ENCODE measurements around the gene YTHDF2. TPM values are rescaled to one million over a fixed set of nuclear protein-coding genes. Genes with fewer than 3 reads are reported as not detected.
A peak's percentile ranks its signal among the peaks of the same experiment; 100 is the strongest.
"Not testable (repeated sequence)": the region's sequence is repeated elsewhere in the genome, so short reads cannot be mapped to it uniquely, and the experiment has no call there.

The YTHDF2 gene
- total RNA-seq (2014; rRNA removed; shearing (Covaris generic)), result 105 and 116 TPM in 2 replicates

DNA sequence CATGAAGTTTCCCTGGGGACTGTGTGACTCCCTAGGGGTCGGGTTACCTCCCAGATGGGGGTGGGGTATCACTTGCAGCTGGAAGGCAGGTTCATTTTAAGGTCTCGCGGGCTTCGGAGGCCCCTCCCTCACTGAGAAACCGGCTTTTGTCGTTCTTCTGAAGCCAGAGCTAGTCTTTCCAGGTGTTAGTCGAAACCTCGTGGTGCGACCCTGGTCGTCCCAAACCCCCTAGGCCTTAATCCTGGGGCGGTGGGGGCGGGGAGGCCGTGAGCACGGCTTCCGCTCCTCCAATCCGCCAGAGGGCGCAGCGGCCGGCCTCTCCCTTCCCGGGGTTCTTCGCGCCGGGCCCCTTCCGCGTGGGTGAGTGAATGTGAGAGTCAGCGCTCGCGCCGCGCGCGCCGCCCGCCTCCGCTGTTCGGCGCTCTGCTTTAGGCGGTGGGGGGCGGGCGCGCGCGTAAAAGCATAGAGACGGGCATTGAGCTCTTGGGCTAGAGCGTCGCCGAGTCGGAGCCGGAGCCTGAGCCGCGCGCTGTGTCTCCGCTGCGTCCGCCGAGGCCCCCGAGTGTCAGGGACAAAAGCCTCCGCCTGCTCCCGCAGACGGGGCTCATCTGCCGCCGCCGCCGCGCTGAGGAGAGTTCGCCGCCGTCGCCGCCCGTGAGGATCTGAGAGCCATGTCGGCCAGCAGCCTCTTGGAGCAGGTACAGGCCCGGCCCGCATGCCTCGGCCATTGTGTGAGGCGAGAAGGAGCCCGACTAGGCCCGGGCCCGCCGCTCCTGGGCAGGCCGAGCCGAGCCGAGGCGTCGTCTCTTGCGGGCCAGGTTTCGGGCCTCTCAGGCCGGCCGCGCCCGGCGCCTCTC is at the start of gene YTHDF2:
YTHDF2 (plus strand) TSS at position 491 of the 857 bp plus-strand sequence; CDS start at position 672, 181 bp downstream.
- H3K36me3 ChIP-seq, result peaks cover 34% of the 10 kb centered on the region
- DNase-seq, result peak; percentile 99
- H3K9me3 ChIP-seq (replicated peaks), result no peaks in the 10 kb centered on the region
- peak within 1 kb of the TSS; percentile 90 for H3K4me3 ChIP-seq
- peak within 1 kb of the TSS; percentile 88 for H3K27ac ChIP-seq
- no peaks in the 10 kb centered on the region for H3K27me3 ChIP-seq
- 0 out of 2 replicates have a peak, but pooled peaks cover 2% of the 10 kb centered on the region for H3K4me1 ChIP-seq

DNA sequence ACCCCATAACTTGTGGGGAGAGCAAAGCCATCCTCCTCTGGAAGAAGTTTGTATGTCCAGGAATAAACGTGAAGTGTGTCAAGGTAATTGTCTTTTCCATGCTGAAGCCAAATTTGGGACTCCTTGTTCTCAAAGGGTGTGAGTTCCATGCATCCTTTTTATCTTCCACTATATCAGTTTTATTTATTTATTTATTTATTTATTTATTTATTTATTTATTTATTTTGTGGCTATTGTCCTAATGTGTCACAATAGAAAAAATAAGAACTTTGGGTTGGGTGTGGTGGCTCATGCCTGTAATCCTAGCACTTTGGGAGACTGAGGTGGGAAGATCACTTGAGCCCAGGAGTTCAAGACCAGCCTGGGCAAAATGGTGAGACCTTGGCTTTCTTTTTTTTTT is 45.1 kb upstream of the YTHDF2 start:
- H3K36me3 ChIP-seq, result peaks cover 32% of the 10 kb centered on the region
- not testable (repeated sequence) for H3K9me3 ChIP-seq (replicated peaks); H3K4me3 ChIP-seq; H3K27me3 ChIP-seq; H3K27ac ChIP-seq; DNase-seq; H3K4me1 ChIP-seq

DNA sequence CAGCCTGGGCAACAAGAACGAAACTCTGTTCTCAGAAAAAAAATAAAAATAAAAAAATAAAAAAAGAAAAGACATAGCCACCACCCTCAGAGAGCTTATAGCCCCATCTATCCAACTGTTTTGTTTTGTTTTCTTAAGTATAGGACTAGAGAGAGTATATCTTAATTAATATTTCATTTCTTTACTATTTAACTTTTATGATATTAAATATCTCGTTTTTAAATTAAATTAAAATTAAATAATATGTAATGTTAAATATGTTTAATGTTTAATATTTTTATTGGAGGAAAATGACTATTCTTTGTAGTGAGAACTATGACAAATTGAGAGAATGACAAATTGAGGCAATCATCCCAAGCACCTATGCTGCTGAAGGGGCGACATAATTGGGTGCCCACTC is 33.1 kb upstream of the YTHDF2 start:
- Histone ChIP-seq H3K27ac (no peak overlapping the region), H3K27me3 (no peaks in the 10 kb centered on the region), H3K4me1 (no peaks in the 10 kb centered on the region), H3K9me3 (replicated peaks) (no peaks in the 10 kb centered on the region), H3K4me3 (no peak overlapping the region), H3K36me3 (peaks cover 47% of the 10 kb centered on the region)
- no peak for DNase-seq

DNA sequence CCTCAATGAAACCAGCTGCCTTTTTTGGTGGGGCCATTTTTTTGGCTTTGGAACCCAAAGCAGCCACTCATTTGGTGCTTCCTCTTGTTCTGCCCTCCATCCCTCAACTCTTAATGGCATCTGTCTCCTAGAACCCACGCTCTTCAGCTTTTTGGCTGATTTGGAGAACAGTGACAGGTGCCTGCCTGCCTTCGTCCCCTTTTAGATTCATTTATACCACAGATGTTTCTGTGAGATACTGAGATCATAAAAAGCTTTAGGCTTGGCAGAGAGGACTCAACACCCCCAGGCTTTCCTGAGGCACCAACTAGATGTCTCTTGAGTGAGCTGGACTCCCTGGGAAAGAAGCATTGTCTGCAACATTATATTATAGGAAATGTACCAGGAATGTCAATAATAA is 20.4 kb upstream of the YTHDF2 start:
- Histone ChIP-seq H3K9me3 (replicated peaks) (no peaks in the 10 kb centered on the region), H3K36me3 (peaks cover 27% of the 10 kb centered on the region), H3K4me3 (no peak overlapping the region), H3K4me1 (no peaks in the 10 kb centered on the region), H3K27me3 (no peaks in the 10 kb centered on the region), H3K27ac (no peak overlapping the region)
- DNase-seq, result no peak

DNA sequence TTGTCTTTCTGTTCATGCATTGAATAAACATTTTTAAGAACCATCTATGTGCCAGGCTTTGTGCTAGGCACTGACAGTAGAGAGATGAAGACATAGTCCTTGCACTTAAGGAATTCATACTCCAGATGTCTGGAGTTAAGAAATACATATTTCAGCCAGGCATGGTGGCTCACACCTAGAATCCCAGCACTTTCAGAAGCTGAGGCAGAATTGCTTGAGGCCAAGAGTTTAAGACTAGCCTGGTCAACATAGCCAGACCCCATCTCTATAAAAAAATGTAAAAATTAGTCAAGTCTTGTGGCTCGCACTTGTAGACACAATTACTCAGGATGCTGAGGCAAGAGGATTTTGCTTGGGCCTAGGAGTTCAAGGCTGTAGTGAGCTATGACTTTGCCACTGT is 18.6 kb upstream of the YTHDF2 start:
- no peak overlapping the region for H3K4me3 ChIP-seq
- H3K36me3 ChIP-seq, result peaks cover 18% of the 10 kb centered on the region
- H3K27me3 ChIP-seq, result no peaks in the 10 kb centered on the region
- no peak for DNase-seq
- no peaks in the 10 kb centered on the region for H3K9me3 ChIP-seq (replicated peaks)
- no peak overlapping the region for H3K27ac ChIP-seq
- H3K4me1 ChIP-seq, result no peaks in the 10 kb centered on the region

DNA sequence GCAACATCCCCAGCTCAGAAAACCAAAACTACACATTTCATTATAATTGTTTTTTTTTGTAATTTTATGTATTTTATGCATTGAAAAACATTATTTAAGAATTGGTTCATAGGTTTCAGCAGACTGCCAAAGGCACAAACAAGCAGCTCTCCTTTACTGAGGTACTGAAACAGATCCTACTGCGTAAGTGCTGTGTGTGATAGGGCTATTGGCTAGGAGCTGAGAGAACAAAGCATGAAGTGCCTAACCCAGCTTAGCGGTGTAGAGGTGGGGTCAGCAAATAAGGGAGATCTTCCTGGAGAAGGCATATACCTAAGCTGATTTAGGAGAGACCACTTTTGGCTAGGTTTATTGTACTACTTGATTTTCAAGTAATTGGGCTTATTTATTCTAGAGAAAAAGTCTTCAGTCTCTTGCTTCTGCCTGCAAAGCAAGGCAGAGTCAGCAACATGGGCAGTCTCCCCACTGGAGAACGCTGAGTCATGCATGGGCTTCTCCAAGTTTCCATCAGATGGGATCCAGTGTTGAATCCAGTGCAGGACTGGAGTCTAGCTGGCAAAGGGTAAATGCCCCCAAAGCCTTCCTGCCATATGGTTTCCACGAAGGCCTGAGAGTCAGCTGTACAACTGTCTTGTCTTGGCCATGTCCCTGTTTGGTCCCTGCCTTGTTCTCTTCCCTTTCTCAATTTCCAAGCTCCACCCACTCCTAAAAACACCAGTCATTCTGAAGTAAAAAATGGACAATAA is 18.0 kb upstream of the YTHDF2 start:
- DNase-seq, result no peak
- no peaks in the 10 kb centered on the region for H3K4me1 ChIP-seq
- H3K27ac ChIP-seq, result no peak overlapping the region

DNA sequence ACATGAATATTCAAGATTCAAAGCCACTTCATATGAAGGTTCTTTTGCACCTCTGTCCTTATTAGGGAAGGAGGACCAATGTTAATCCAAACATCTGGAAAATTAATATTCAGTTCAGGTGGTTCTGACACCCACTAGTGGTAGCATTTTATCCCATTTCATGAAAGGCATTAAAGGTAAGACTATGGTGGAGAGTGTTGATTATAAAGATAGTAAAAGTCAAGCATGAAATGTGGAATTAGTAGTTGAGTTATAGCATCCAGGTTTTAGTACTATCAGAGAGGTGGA is 17.5 kb upstream of the YTHDF2 start:
- no peaks in the 10 kb centered on the region for H3K9me3 ChIP-seq (replicated peaks)
- no peaks in the 10 kb centered on the region for H3K27me3 ChIP-seq
- no peak overlapping the region for H3K27ac ChIP-seq
- no peaks in the 10 kb centered on the region for H3K4me1 ChIP-seq
- DNase-seq, result no peak
- peaks cover 6% of the 10 kb centered on the region for H3K36me3 ChIP-seq
- H3K4me3 ChIP-seq, result no peak overlapping the region

More for the DNA sequence above, 18.0 kb upstream of the YTHDF2 start:
- Histone ChIP-seq H3K9me3 (replicated peaks) (no peaks in the 10 kb centered on the region), H3K27me3 (no peaks in the 10 kb centered on the region), H3K4me3 (no peak overlapping the region), H3K36me3 (peaks cover 12% of the 10 kb centered on the region)

DNA sequence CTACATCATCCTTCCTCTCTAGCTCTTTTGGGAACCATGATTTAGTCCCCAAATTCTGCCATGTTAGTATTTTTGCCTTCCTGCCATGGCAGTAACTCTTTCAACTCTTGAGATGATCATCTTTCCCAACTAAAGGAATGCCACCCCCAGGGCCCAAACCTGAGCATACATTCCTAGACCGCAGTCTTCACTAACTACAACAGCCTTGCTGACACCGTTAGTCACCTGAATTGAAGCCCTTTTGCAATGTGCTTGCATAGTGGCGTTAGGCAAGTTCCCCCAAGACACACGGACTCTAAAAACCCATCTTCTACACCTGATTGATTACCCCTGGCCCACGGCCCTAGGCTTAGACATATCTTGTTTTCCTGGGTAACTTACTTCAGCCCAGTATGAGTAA is 16.4 kb upstream of the YTHDF2 start:
- Histone ChIP-seq H3K36me3 (no peaks in the 10 kb centered on the region), H3K4me1 (no peaks in the 10 kb centered on the region), H3K27ac (no peak overlapping the region), H3K4me3 (no peak overlapping the region), H3K27me3 (no peaks in the 10 kb centered on the region), H3K9me3 (replicated peaks) (no peaks in the 10 kb centered on the region)
- no peak for DNase-seq

DNA sequence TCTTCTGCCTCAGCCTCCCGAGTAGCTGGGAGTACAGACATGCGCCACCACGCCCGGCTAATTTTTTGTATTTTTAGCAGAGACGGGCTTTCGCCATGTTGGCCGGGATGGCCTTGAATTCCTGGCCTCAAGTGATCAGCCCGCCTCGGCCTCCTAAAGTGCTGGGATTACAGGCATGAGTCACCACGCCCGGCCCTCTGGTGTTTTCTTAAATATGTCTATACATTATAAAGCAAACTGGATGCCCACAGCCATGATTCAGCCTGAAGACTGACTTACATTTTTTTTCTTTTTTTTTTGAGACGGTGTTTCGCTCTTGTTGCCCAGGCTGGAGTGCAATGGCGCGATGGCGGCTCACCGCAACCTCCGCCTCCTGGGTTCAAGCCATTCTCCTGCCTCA is 14.8 kb upstream of the YTHDF2 start:
- H3K4me3 ChIP-seq; H3K27ac ChIP-seq; H3K36me3 ChIP-seq; H3K4me1 ChIP-seq; H3K27me3 ChIP-seq; H3K9me3 ChIP-seq (replicated peaks): not testable (repeated sequence)
- peak; percentile 25 to 31 for DNase-seq

DNA sequence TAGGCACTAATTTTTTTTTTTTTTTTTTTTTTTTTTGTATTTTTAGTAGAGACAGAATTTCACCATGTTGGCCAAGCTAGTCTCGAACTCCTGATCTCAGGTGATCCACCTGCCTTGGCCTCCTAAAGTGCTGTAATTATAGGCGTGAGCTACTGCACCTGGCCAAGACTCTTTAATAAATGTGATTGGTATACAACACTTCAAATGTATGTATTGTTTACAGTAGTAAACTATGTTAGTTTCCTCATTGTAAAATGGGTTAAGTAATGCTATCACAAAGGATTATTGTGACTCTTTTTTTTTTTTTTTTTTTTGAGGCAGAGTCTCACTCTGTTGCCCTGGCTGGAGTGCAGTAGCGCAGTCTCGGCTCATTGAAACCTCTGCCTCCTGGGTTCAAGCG is 11.4 kb upstream of the YTHDF2 start:
- not testable (repeated sequence) for H3K36me3 ChIP-seq; H3K9me3 ChIP-seq (replicated peaks); H3K27ac ChIP-seq; H3K27me3 ChIP-seq; H3K4me1 ChIP-seq; DNase-seq; H3K4me3 ChIP-seq

DNA sequence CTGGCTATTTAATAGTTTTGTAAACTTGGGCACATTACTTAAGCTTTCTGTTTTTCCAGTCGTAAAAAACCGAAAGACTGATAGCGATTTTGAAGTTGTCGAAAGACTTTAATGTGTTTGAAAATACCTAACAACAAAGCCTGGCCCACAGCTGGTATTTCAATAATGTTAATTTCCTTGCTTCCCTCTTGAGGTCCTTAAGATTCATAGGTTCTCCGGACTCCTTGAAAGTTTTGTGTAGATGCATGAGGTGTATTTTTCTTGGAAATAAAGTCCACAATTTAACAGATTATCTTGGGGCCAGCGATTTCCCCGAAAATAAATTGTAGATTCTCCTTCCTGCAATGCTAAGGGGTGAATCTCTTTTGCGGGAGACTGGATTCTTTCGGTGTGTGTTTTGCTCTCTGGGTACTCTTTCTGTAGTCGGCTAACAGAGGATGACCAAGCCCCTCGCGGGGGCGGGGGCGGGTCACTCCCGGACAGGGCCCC is 735 bp upstream of the YTHDF2 start:
- H3K36me3 ChIP-seq, result peaks cover 28% of the 10 kb centered on the region
- peak overlapping the region; percentile 90 for H3K4me3 ChIP-seq
- H3K27me3 ChIP-seq, result no peaks in the 10 kb centered on the region
- no peaks in the 10 kb centered on the region for H3K9me3 ChIP-seq (replicated peaks)
- peak overlapping the region; percentile 88 for H3K27ac ChIP-seq
- 0 out of 2 replicates have a peak, but pooled peaks cover 2% of the 10 kb centered on the region for H3K4me1 ChIP-seq
- DNase-seq, result no peak

DNA sequence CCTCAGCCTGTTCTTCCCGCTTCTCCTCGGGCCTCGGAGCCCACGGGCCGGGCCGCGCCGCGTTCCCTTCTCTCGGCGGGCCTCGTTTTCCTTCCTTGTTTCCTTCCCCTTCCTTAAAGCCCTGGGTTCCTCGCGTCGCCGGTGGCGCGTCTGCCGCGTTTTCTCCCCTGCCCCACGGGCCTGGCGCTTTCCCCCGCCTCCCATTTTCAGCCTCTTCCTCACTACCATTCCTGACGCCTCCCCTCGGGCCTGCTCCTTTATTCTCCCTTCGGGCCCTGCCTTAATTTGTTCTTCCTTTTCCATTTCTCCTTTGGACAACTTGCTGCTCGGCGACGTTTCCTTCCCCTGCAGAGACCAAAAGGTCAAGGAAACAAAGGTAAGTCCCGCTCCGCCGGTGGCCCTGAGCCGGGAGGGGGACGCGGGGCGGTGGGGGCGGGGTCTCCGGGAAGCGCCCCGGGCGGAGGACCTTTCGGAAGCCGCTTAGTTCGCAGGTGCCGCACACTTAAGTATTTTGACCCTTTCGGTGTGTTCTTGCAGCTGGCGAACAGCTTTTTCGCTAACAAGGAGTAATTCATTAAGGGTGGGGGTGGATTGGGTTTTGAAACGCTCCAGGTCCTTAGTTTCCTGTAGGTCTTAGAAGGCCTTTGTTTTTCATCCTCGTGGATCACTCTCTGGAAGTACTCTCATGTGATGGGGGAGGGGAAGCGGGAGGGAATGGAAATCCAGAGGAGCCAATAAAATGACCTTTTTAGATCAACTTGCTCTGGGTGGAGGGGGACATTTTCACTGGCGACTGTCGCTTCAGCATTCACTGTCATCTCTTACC is 780 bp downstream of the YTHDF2 start:
- Histone ChIP-seq H3K4me1 (0 out of 2 replicates have a peak, but pooled peaks cover 2% of the 10 kb centered on the region), H3K27ac (peak overlapping the region; percentile 88), H3K9me3 (replicated peaks) (no peaks in the 10 kb centered on the region), H3K4me3 (peak overlapping the region; percentile 90), H3K36me3 (peaks cover 43% of the 10 kb centered on the region), H3K27me3 (no peaks in the 10 kb centered on the region)
- DNase-seq, result peak; percentile 64 to 75

DNA sequence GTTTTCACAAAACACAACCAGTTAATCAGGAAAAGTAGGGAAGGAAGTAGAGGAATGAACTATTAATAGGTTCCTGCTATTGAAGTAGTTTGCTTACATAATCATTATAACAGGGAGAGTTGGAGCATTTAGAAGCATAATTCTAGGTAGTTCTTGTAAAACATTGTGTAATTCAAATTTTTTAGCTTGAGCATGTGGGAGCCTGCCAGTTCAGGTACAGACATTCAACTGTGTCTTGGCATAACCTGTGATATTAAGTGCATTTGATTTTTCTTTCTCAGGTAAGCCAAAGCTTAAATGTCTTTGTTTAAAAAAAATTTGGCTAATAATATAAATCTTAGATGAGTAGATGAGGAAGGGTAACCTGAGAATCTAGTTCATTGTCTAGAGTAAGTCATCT is 3.4 kb downstream of the YTHDF2 start:
- Histone ChIP-seq H3K4me1 (0 out of 2 replicates have a peak, but pooled peaks cover 2% of the 10 kb centered on the region), H3K27ac (no peak overlapping the region), H3K4me3 (no peak overlapping the region), H3K9me3 (replicated peaks) (no peaks in the 10 kb centered on the region), H3K36me3 (peaks cover 69% of the 10 kb centered on the region), H3K27me3 (no peaks in the 10 kb centered on the region)
- no peak for DNase-seq

DNA sequence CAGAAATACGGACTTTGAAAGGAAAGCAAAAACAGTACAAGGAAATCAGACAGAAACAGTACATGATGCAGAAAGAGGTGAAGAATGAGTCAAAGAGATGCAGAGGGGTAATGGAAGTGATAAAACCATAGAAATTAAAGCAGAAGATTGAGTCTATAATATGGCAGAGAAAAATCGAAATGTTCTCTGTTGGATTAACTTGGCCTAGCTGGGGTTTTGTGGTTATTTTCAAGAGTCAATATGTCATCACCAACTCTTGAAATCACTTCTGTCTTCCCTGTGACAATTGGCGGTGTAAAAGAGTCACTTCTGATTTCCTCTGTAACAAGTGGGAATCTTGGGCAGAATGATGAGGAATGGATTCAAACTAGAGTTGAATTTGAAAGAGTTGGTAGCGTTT is 7.4 kb downstream of the YTHDF2 start:
- H3K27ac ChIP-seq, result no peak overlapping the region
- H3K36me3 ChIP-seq, result peaks cover 93% of the 10 kb centered on the region
- DNase-seq, result no peak
- no peaks in the 10 kb centered on the region for H3K27me3 ChIP-seq
- no peaks in the 10 kb centered on the region for H3K4me1 ChIP-seq
- H3K4me3 ChIP-seq, result no peak overlapping the region
- H3K9me3 ChIP-seq (replicated peaks), result no peaks in the 10 kb centered on the region
